Globus pallidus (tissue), 1 donor: ENCODE data around the gene CLN3.
"Not testable (repeated sequence)": the region's sequence is repeated elsewhere in the genome, so short reads cannot be mapped to it uniquely, and the experiment has no call there.

ENCODE experiments used
- DNase-seq: peaks from one replicate; pipeline ENCODE4 v3.0.0-alpha.2; 2015; ENCODE audit warnings: low spot score

The CLN3 gene

GRCh38 chr16:28491970-28492474 lies at the start of gene CLN3:
CLN3 (minus strand) TSS chr16:28492074; CDS start chr16:28491759, 315 bp downstream.
- DNase-seq, result peak; percentile 94

GRCh38 chr16:28540346-28540745 lies 48.5 kb upstream of the CLN3 start:
- no peak for DNase-seq

- DNase-seq, result peak; percentile 82
These were observed 47.1 kb upstream of the CLN3 start, which contains the start of gene NUPR1 for GRCh38 chr16:28538733-28539596. NUPR1 (minus strand) TSS chr16:28538974; CDS start chr16:28538907, 67 bp downstream.

GRCh38 chr16:28537964-28538732 lies 46.3 kb upstream of the CLN3 start:
- DNase-seq, result no peak

- DNase-seq, result no peak
These were observed 45.2 kb upstream of the CLN3 start for GRCh38 chr16:28537076-28537475.

- no peak for DNase-seq
These were observed 42.9 kb upstream of the CLN3 start for GRCh38 chr16:28534542-28535373.

- DNase-seq, result no peak
These were observed 41.2 kb upstream of the CLN3 start for GRCh38 chr16:28532940-28533647.

GRCh38 chr16:28531777-28532744 lies 40.2 kb upstream of the CLN3 start:
- no peak for DNase-seq

- no peak for DNase-seq
These were observed 37.2 kb upstream of the CLN3 start for GRCh38 chr16:28529124-28529523.

GRCh38 chr16:28528463-28528867 lies 36.6 kb upstream of the CLN3 start:
- no peak for DNase-seq

- DNase-seq, result no peak
These were observed 36.1 kb upstream of the CLN3 start for GRCh38 chr16:28527985-28528384.

- not testable (repeated sequence) for DNase-seq
These were observed 35.4 kb upstream of the CLN3 start for GRCh38 chr16:28527100-28527785.

GRCh38 chr16:28526201-28527099 lies 34.6 kb upstream of the CLN3 start:
- DNase-seq, result no peak

GRCh38 chr16:28524681-28525171 lies 32.9 kb upstream of the CLN3 start:
- DNase-seq, result no peak

GRCh38 chr16:28522792-28523191 lies 30.9 kb upstream of the CLN3 start:
- DNase-seq, result no peak

- no peak for DNase-seq
These were observed 29.6 kb upstream of the CLN3 start for GRCh38 chr16:28521436-28521835.

GRCh38 chr16:28520672-28521071 lies 28.8 kb upstream of the CLN3 start:
- DNase-seq, result no peak

GRCh38 chr16:28514246-28514645 lies 22.4 kb upstream of the CLN3 start:
- no peak for DNase-seq
